GM19025 (cell line): Measurements from ENCODE around the gene GNAI3.

ENCODE experiments used
- ATAC-seq: cut with Tn5 transposase; IDR thresholded peaks from one replicate; pipeline ENCODE4 v1.9.1; 2021; ENCODE audit warnings: mild to moderate bottlenecking, low read depth, moderate library complexity; ENCODE audit not compliant: unreplicated experiment

Gene GNAI3

DNA sequence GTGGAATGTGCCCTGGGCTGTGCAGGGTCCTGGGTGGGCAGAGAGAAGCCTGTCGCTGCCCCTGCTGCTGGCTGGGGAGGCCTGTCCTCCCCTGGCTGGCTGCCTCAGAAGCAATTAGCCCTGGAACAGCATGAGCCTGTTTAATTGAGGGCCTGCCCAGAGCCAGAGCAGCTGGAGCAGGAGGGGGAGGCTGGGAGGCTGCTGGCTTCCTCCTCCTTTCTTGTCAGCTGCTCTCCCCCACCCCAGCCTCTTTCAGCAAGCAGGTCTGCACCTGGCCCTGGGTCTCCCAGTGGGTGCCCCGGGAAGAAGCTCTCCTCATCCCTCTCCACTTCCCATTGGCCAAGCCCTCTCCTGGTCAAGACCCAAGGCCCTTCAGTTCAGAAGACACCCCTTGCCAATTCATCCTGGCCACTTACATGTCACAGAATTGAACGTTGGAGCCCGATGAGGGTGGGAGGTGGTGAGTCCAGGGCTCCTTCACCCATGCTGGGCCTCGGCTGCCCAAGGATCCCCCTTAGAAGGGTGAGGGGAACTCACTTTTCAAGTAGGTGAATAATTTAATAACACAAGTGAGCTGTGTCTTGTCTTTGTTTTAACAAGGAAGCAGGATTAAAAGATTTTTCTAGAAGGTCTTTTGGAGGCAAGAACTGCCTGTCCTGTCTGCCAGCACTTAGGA, 84.4 kb downstream of the GNAI3 start:
- no peak for ATAC-seq

- ATAC-seq: no peak
Observed at GRCh38 chr1:109634292-109634691, 85.9 kb downstream of the GNAI3 start.

GRCh38 chr1:109634771-109635750, 86.6 kb downstream of the GNAI3 start:
- no peak for ATAC-seq

GRCh38 chr1:109635862-109636200, 87.4 kb downstream of the GNAI3 start:
- ATAC-seq: no peak

GRCh38 chr1:109636201-109636952, 88.0 kb downstream of the GNAI3 start:
- no peak for ATAC-seq

GRCh38 chr1:109637446-109637845, 89.0 kb downstream of the GNAI3 start:
- no peak for ATAC-seq

DNA sequence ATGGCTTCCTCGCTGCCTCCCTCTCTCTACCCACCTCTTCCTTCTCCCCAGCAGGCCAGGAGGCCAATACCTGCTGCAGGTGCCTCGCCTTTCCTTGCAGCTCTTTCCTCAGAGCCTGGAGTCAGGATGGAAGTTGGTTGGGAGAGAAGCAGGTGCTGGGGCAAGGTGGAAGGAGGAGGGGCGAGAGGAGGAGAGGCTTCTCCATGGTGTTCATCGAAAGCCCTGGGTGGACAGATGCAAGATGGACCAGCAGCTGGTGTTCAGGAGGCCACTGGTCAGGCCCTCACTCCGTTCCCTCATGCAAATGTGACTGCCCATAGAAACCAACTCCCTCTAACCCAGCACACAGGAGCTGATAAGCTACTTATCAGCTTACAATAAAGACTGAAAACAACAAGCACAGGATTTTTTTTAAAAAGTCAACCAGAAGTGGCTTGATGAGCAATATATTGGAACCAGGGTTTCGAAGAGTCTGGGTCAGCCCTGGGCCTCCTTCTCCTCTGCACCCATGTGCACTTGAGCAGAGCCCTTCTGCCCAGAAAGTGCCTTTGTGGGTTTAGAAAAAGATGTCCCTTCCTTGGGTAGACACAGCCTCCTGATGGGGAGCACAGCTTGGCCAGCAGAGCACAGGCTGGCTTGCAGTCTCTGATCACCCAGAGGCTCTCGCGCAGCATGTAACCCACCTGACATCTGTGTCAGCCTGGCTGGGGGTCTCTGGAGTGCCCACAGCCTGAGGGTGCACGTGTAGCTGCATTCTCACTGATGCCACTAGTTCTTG, 90.8 kb downstream of the GNAI3 start:
- ATAC-seq: no peak

DNA sequence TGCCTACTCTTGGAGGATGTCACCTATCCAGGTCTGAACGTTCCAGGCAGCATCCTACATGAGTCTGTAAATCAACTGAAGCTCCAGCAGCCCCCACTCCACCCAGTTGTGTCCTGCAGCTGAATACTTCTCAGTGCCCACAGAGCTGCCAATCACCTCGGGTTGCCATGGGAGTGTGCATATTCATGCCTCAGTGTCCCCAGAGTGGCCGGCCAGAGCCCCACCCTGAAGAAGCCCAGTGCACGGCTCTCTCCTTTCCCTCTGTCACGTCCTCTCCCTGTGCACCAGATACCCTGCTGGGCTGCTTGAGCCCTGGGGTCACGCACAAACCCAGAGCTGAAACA, 91.4 kb downstream of the GNAI3 start:
- ATAC-seq: no peak

DNA sequence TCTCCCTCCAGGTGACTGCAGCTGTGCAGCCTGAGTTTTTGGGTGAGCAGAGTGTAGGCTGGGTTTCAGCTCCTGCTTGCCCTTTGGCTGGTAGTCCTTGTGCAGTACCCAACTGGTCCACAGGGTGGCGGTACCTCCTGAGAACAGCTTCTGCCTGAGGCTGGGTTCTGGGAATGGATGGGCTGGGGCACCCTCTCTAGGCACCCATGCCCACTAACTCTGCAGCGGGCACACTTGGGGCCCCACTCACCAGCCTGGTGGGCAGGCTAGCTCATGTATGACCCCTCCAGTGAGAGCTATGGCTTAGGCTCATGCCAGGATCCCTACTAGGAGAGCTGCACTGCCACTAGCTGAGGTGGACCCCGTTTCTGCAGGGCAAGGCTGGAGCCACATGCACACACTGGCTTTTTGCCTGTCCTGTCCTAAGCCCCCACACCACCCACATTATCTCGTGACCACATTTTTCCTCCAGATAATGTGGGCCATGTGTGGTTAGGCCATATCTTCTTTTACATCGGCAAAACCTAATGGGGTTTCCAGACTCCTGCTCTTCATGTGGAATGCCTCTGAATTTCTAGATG, 92.0 kb downstream of the GNAI3 start:
- ATAC-seq: no peak

DNA sequence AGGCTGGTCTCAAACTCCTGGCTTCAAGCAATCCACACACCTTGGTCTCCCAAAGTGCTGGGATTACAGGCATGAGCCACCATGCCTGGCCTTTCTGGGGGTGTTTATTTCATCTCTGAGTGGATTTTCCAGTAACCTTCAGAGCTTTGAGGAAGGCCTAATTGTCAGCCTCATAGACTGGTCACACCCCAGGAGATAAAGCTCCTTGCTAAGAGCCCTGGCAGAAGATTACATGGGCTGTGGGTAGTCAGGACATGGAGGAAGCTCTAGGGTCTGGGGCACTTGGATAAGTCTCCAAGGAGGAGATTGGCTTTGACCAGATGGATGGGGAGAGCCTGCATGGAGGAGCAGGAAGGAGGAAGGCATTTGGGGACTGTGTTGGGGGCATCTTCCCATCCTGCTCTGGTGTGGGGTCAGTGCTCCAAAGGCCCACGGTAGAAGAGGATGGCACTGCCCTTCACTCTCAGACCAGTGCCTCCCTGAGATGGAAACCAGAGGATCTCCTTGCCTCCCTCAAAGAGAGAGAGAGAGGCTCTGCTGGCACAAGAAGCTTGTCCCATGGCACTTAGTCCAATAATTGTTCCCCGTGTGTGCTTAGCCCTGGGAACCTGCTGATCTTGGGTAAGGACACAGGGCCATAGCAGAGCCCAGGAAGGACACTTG, 92.8 kb downstream of the GNAI3 start:
- ATAC-seq: no peak

- no peak for ATAC-seq
Observed at GRCh38 chr1:109641861-109642260, 93.4 kb downstream of the GNAI3 start.

GRCh38 chr1:109642626-109643025, 94.2 kb downstream of the GNAI3 start:
- no peak for ATAC-seq

DNA sequence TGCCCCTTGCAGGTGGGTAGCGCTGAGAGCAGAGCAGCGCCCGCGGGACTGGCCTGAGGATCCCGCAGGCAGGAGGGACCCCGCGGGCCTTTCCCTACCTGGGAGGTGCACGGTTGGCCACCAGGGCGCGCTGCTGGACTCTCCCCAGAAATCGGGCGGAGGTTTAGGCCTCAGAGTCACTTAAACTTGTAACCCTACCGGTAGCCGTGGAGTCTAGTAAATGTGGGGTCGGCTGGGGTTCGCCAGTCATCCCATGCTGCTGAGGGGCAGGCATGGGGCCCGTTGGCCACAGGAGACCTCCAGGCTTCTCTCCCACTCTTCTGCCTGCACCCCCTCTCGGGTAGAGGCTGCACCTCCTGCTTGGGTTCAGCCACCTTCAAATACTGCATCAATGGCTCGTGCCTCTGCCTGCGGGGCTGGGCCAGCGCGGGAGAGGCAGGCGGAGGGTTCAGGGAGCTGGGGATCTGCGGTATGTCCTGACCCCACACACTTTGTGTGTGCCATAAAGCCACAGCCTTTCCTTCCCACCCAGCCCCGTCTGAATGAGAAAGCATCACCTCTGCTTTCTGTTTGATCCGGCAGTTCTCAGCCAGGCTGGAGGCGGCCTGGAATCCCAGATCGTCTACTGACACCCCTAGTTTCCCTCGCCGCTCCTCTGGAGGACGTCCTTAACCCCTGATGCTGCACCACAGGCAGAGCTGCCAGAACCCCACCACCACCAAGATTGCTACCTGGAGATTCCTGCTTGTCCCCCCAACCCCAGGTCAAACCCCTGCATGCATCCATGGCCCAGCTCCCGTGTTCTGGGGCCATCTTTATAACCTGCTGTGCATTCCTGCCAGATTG, 95.2 kb downstream of the GNAI3 start:
- peak; percentile 87 for ATAC-seq

- no peak for ATAC-seq
Observed at GRCh38 chr1:109644670-109645069, 96.3 kb downstream of the GNAI3 start.

GRCh38 chr1:109649491-109649914, 101.1 kb downstream of the GNAI3 start:
- ATAC-seq: no peak

- no peak for ATAC-seq
Observed at GRCh38 chr1:109650609-109651008, 102.2 kb downstream of the GNAI3 start.

GRCh38 chr1:109652402-109652801, 104.0 kb downstream of the GNAI3 start:
- ATAC-seq: no peak

DNA sequence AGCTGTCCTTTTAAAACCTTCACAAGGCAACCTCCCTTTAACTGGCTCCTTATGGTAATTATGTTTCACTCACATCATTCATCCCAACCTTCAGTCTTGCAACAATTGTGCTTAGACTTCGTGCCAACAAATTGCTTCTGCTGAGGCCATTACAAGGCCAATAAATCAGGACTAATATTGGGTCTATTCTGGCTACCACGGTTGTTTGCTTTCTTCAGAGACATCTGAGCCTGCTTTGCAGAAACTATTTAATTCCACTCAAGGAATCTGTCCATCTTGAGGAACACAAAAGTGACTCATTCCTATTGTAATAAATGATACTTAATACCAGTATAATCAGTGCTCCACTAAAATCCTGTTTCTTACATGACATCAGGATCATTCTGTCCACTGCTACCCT, 104.9 kb downstream of the GNAI3 start:
- ATAC-seq: no peak

DNA sequence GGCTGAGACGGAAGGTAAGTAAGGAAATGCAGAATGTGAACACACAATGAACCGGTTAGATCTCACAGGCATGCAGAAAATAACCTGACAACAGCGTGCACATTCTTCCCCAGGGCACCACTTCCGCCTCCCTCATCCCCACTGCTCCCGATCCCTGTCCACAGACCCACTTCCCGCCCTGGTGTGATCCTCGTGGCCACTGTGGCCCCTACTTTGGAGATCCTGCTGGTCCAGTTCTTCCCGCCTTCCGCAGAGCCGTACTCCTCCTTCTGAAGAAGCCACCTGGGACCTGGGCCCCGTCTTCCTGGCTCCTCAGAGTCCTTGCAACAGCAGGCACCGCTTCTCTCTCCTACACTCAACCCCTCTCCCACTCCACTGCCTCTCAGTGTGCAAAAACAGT, 106.1 kb downstream of the GNAI3 start:
- ATAC-seq: no peak
